Measurements from ENCODE around the gene SYNPO2.

Gene SYNPO2

DNA sequence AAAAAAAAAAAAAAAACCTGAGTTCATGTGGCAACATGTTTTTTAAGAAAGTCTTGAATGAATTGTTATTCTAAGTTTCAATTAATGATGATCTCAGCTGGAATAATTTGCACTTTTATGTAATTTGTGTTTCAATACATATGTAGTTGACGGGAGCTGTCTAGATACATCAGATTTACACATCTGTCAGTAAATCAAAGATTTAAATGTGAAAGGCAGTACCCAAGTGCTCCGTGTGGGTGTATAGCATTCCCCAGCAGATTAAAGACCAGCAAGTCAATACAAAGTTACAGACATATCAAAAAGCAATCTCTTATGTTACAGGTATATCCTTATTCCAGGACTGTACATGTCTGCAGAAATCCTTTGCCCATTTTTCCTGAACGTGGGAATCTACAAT, 35.2 kb downstream of the SYNPO2 start:
- TF ChIP-seq, protein P1, sequence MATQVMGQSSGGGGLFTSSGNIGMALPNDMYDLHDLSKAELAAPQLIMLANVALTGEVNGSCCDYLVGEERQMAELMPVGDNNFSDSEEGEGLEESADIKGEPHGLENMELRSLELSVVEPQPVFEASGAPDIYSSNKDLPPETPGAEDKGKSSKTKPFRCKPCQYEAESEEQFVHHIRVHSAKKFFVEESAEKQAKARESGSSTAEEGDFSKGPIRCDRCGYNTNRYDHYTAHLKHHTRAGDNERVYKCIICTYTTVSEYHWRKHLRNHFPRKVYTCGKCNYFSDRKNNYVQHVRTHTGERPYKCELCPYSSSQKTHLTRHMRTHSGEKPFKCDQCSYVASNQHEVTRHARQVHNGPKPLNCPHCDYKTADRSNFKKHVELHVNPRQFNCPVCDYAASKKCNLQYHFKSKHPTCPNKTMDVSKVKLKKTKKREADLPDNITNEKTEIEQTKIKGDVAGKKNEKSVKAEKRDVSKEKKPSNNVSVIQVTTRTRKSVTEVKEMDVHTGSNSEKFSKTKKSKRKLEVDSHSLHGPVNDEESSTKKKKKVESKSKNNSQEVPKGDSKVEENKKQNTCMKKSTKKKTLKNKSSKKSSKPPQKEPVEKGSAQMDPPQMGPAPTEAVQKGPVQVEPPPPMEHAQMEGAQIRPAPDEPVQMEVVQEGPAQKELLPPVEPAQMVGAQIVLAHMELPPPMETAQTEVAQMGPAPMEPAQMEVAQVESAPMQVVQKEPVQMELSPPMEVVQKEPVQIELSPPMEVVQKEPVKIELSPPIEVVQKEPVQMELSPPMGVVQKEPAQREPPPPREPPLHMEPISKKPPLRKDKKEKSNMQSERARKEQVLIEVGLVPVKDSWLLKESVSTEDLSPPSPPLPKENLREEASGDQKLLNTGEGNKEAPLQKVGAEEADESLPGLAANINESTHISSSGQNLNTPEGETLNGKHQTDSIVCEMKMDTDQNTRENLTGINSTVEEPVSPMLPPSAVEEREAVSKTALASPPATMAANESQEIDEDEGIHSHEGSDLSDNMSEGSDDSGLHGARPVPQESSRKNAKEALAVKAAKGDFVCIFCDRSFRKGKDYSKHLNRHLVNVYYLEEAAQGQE (IDR thresholded peaks at IDR 0.05; ENCODE audit: low read depth): no peak
- TF ChIP-seq CREB1 (IDR thresholded peaks at IDR 0.05; ENCODE audit: low read depth) (no peak), TEAD4 (IDR thresholded peaks at IDR 0.05) (no peak), ZBTB7A (IDR thresholded peaks at IDR 0.05; ENCODE audit: low read depth) (no peak), EGR1 (IDR thresholded peaks at IDR 0.05) (no peak), TAF1 (IDR thresholded peaks at IDR 0.05; ENCODE audit: low read depth) (no peak), CEBPB (IDR thresholded peaks at IDR 0.05) (no peak), NFIC (IDR thresholded peaks at IDR 0.05) (no peak)
- TF ChIP-seq, protein P2, sequence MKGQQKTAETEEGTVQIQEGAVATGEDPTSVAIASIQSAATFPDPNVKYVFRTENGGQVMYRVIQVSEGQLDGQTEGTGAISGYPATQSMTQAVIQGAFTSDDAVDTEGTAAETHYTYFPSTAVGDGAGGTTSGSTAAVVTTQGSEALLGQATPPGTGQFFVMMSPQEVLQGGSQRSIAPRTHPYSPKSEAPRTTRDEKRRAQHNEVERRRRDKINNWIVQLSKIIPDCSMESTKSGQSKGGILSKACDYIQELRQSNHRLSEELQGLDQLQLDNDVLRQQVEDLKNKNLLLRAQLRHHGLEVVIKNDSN (IDR thresholded peaks at IDR 0.05): no peak
- TF ChIP-seq, protein P3, sequence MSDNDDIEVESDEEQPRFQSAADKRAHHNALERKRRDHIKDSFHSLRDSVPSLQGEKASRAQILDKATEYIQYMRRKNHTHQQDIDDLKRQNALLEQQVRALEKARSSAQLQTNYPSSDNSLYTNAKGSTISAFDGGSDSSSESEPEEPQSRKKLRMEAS (IDR thresholded peaks at IDR 0.05): no peak

DNA sequence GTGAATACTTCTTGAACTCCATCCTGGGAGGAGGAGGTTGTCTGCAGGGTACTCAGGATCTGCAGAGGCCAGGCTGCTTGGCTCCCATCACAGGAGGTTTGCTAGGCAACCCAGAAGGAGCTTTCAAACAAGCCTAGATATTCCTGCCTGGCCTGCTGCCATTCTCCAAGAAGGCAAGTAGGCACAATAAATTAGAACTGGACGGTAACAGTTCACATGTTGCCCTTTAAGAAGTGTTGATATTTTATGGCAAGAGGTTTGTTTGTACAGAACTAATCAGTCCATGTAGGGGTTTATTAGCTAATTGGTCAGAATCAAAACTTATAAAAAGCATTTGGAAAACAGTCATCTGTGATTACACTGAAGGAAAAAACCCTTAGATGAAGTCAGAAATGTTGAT, 39.3 kb downstream of the SYNPO2 start:
- TF ChIP-seq, protein P1 (IDR thresholded peaks at IDR 0.05; ENCODE audit: low read depth): no peak
- TF ChIP-seq CEBPB (IDR thresholded peaks at IDR 0.05): no peak
- TF ChIP-seq EP300 (IDR thresholded peaks at IDR 0.05; ENCODE audit: borderline replicate concordance): no peak
- TF ChIP-seq, protein P3 (IDR thresholded peaks at IDR 0.05): no peak
- no peak for TF ChIP-seq YY1 (IDR thresholded peaks at IDR 0.05; ENCODE audit: low read depth)
- no peak for TF ChIP-seq CREB1 (IDR thresholded peaks at IDR 0.05; ENCODE audit: low read depth)
- TF ChIP-seq, protein P2 (IDR thresholded peaks at IDR 0.05): no peak
- no peak for TF ChIP-seq EGR1 (IDR thresholded peaks at IDR 0.05)
- no peak for TF ChIP-seq NFIC (IDR thresholded peaks at IDR 0.05)
- TF ChIP-seq FOXM1 (IDR thresholded peaks at IDR 0.05; ENCODE audit: borderline replicate concordance, low read depth): no peak
- no peak for TF ChIP-seq TCF12 (IDR thresholded peaks at IDR 0.05; ENCODE audit: low read depth)
- no peak for TF ChIP-seq TAF1 (IDR thresholded peaks at IDR 0.05; ENCODE audit: low read depth)
- no peak for TF ChIP-seq ZBTB7A (IDR thresholded peaks at IDR 0.05; ENCODE audit: low read depth)
- TF ChIP-seq TEAD4 (IDR thresholded peaks at IDR 0.05): no peak
- no peak for TF ChIP-seq RAD21 (IDR thresholded peaks at IDR 0.05; ENCODE audit: low read depth)

GRCh38 chr4:118930255-118930654, 41.6 kb downstream of the SYNPO2 start:
- TF ChIP-seq CEBPB (IDR thresholded peaks at IDR 0.05) (no peak), YY1 (IDR thresholded peaks at IDR 0.05; ENCODE audit: low read depth) (no peak), EGR1 (IDR thresholded peaks at IDR 0.05) (no peak), RAD21 (IDR thresholded peaks at IDR 0.05; ENCODE audit: low read depth) (no peak), FOXM1 (IDR thresholded peaks at IDR 0.05; ENCODE audit: borderline replicate concordance, low read depth) (no peak), TEAD4 (IDR thresholded peaks at IDR 0.05) (no peak), ZBTB7A (IDR thresholded peaks at IDR 0.05; ENCODE audit: low read depth) (no peak), EP300 (IDR thresholded peaks at IDR 0.05; ENCODE audit: borderline replicate concordance) (no peak), CREB1 (IDR thresholded peaks at IDR 0.05; ENCODE audit: low read depth) (no peak), TAF1 (IDR thresholded peaks at IDR 0.05; ENCODE audit: low read depth) (no peak), NFIC (IDR thresholded peaks at IDR 0.05) (no peak), TCF12 (IDR thresholded peaks at IDR 0.05; ENCODE audit: low read depth) (no peak)
- TF ChIP-seq, protein P1 (IDR thresholded peaks at IDR 0.05; ENCODE audit: low read depth): no peak
- TF ChIP-seq, protein P3 (IDR thresholded peaks at IDR 0.05): no peak
- TF ChIP-seq, protein P2 (IDR thresholded peaks at IDR 0.05): no peak

DNA sequence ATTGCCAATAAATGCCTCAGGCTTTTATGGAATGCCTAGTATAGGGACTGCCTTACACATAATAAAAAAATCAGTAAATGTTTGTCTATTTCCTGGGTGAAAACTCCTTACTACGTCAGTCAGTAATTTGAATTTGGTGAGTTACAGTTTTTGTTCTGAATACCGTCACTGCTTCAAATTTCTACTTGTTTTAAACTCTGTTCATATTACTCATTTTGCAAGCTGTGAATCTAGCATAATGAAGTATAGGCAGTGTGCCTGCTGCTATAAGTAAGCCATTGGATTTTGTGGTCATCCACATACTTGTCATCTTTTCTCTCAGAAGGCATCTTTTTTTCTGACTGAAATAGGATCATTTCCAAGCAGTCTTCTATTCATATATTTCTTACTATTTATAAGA, 43.1 kb downstream of the SYNPO2 start:
- TF ChIP-seq RAD21 (IDR thresholded peaks at IDR 0.05; ENCODE audit: low read depth): no peak
- TF ChIP-seq, protein P1 (IDR thresholded peaks at IDR 0.05; ENCODE audit: low read depth): no peak
- no peak for TF ChIP-seq TCF12 (IDR thresholded peaks at IDR 0.05; ENCODE audit: low read depth)
- no peak for TF ChIP-seq NFIC (IDR thresholded peaks at IDR 0.05)
- TF ChIP-seq, protein P3 (IDR thresholded peaks at IDR 0.05): no peak
- TF ChIP-seq, protein P2 (IDR thresholded peaks at IDR 0.05): no peak
